Cardiac muscle cell (in vitro differentiated cells and primary cell): ENCODE measurements around the gene LMOD1. TPM values are rescaled to one million over a fixed set of nuclear protein-coding genes. Genes with fewer than 3 reads are reported as not detected.
"Not testable (repeated sequence)": the region's sequence is repeated elsewhere in the genome, so short reads cannot be mapped to it uniquely, and the experiment has no call there.

Source experiments
- DNase-seq, 2 donors: peaks; one replicate each; pipeline versions ENCODE4 v3.0.0 to v3.0.0-alpha.2; 2010 to 2017; ENCODE audit warnings: low read depth in 1 of 2, low spot score in 1 of 2
- H3K27ac ChIP-seq: fragments of 200-600 bp; sonication (generic); 2 replicates; pipeline ENCODE4 v1.5.1; 2016
- H3K27me3 ChIP-seq: fragments of 200-600 bp; sonication (generic); 2 replicates; pipeline ENCODE4 v1.6.0; 2016; ENCODE audit warnings: control low read depth
- H3K36me3 ChIP-seq: fragments of 200-600 bp; sonication (generic); 2 replicates; pipeline ENCODE4 v1.5.1; 2016; ENCODE audit warnings: control low read depth
- H3K4me1 ChIP-seq: fragments of 200-600 bp; sonication (generic); 2 replicates; pipeline ENCODE4 v1.8.1; 2017; ENCODE audit warnings: low read depth, mild to moderate bottlenecking, mixed run types
- H3K4me3 ChIP-seq: fragments of 200-600 bp; sonication (generic); 2 replicates; pipeline ENCODE4 v1.5.1; 2016; ENCODE audit warnings: mild to moderate bottlenecking
- H3K9me3 ChIP-seq: fragments of 200-600 bp; sonication (generic); 2 replicates; pipeline ENCODE4 v1.5.1; 2017; ENCODE audit warnings: low read depth, mild to moderate bottlenecking, control low read depth
- CTCF ChIP-seq: IDR thresholded peaks from 2 replicates; pipeline ENCODE4 v1.5.1; 2012; ENCODE audit warnings: low read depth, mild to moderate bottlenecking, low read length
- polyA plus RNA-seq: library from polyadenylated mRNA; unstranded; fragments of >200 nt; fragmentation: Nextera tagmentation; extraction: Ambion mirVana; gene quantifications from 2 replicates; pipeline ENCODE4 v1.2.1, GENCODE V29; 2016
- total RNA-seq: library from RNA; depleted of rRNA; stranded (reverse); fragments of >200 nt; gene quantifications from 2 replicates; pipeline ENCODE4 v1.2.3, GENCODE V29; 2016

Gene LMOD1
- total and polyA plus RNA-seq, 2 experiments from 2014 or later, result 27.4 to 75.6 TPM

- Histone ChIP-seq H3K27me3 (no peaks in the 10 kb centered on the region), H3K36me3 (peaks cover 3% of the 10 kb centered on the region), H3K4me3 (no peak overlapping the region), H3K9me3 (no peaks in the 10 kb centered on the region), H3K27ac (peak overlapping the region; percentile 99), H3K4me1 (peaks cover 63% of the 10 kb centered on the region)
- no peak for TF ChIP-seq CTCF
- DNase-seq, result peak; percentile 93 to 95
These were observed 41.8 kb downstream of the LMOD1 start for GRCh38 chr1:201904579-201904978.

GRCh38 chr1:201903135-201903534, 43.2 kb downstream of the LMOD1 start:
- Histone ChIP-seq H3K4me3 (no peak overlapping the region), H3K27ac (peak overlapping the region; percentile 99), H3K36me3 (peaks cover 9% of the 10 kb centered on the region), H3K9me3 (no peaks in the 10 kb centered on the region), H3K27me3 (no peaks in the 10 kb centered on the region), H3K4me1 (peaks cover 49% of the 10 kb centered on the region)
- no peak for TF ChIP-seq CTCF
- peak in 1 of 2 donors; percentile 47 for DNase-seq

GRCh38 chr1:201902198-201902597, 44.1 kb downstream of the LMOD1 start:
- H3K27ac ChIP-seq, result peak overlapping the region; percentile 99
- DNase-seq, result peak in 1 of 2 donors; percentile 32
- H3K27me3 ChIP-seq, result no peaks in the 10 kb centered on the region
- H3K4me1 ChIP-seq, result peaks cover 40% of the 10 kb centered on the region
- no peaks in the 10 kb centered on the region for H3K9me3 ChIP-seq
- H3K36me3 ChIP-seq, result peaks cover 17% of the 10 kb centered on the region
- no peak for TF ChIP-seq CTCF
- H3K4me3 ChIP-seq, result no peak overlapping the region

- H3K9me3 ChIP-seq, H3K27ac ChIP-seq, DNase-seq, H3K27me3 ChIP-seq, H3K4me3 ChIP-seq: not testable (repeated sequence)
- Histone ChIP-seq H3K36me3 (peaks cover 17% of the 10 kb centered on the region), H3K4me1 (peaks cover 28% of the 10 kb centered on the region)
These were observed 45.3 kb downstream of the LMOD1 start for GRCh38 chr1:201901036-201901435.

- no peaks in the 10 kb centered on the region for H3K9me3 ChIP-seq
- no peaks in the 10 kb centered on the region for H3K27me3 ChIP-seq
- peaks cover 22% of the 10 kb centered on the region for H3K4me1 ChIP-seq
- DNase-seq, result no peak
- H3K36me3 ChIP-seq, result peaks cover 17% of the 10 kb centered on the region
- TF ChIP-seq CTCF, result no peak
- no peak overlapping the region for H3K27ac ChIP-seq
- no peak overlapping the region for H3K4me3 ChIP-seq
These were observed 45.9 kb downstream of the LMOD1 start for GRCh38 chr1:201900476-201900875.

GRCh38 chr1:201899683-201900429, 46.5 kb downstream of the LMOD1 start:
- TF ChIP-seq CTCF, result no peak
- Histone ChIP-seq H3K4me1 (peaks cover 16% of the 10 kb centered on the region), H3K9me3 (no peaks in the 10 kb centered on the region), H3K4me3 (no peak overlapping the region), H3K27me3 (no peaks in the 10 kb centered on the region), H3K36me3 (peaks cover 17% of the 10 kb centered on the region), H3K27ac (no peak overlapping the region)
- no peak for DNase-seq
